GM18858 (cell line): ENCODE measurements around the gene SLC26A1.
"Not testable (repeated sequence)": the region's sequence is repeated elsewhere in the genome, so short reads cannot be mapped to it uniquely, and the experiment has no call there.

Experiments used
- ATAC-seq: cut with Tn5 transposase; IDR thresholded peaks from one replicate; pipeline ENCODE4 v1.9.1; 2021; ENCODE audit not compliant: unreplicated experiment

SLC26A1 gene

GRCh38 chr4:999882-1000425 lies 6.8 kb upstream of the SLC26A1 start:
- no peak for ATAC-seq

GRCh38 chr4:999240-999863 lies 6.1 kb upstream of the SLC26A1 start:
- ATAC-seq, result not testable (repeated sequence)

- ATAC-seq, result no peak
These were observed 5.0 kb upstream of the SLC26A1 start for GRCh38 chr4:998096-998691.

- ATAC-seq, result no peak
These were observed 4.3 kb upstream of the SLC26A1 start for GRCh38 chr4:997375-998071.

- ATAC-seq, result no peak
These were observed 3.8 kb upstream of the SLC26A1 start for GRCh38 chr4:996997-997374.

GRCh38 chr4:996030-996996 lies 3.1 kb upstream of the SLC26A1 start:
- ATAC-seq, result no peak

- ATAC-seq, result no peak
These were observed 2.3 kb upstream of the SLC26A1 start for GRCh38 chr4:995311-996026.

- no peak for ATAC-seq
These were observed 700 bp downstream of the SLC26A1 start for GRCh38 chr4:992297-993110.

GRCh38 chr4:991451-992296 lies 1.5 kb downstream of the SLC26A1 start:
- no peak for ATAC-seq

- no peak for ATAC-seq
These were observed 2.3 kb downstream of the SLC26A1 start for GRCh38 chr4:990746-991367.

GRCh38 chr4:989722-990471 lies 3.3 kb downstream of the SLC26A1 start:
- ATAC-seq, result no peak

- ATAC-seq, result no peak
These were observed 4.2 kb downstream of the SLC26A1 start for GRCh38 chr4:988726-989721.

- ATAC-seq, result no peak
These were observed 5.3 kb downstream of the SLC26A1 start for GRCh38 chr4:987624-988513.

GRCh38 chr4:986879-987623 lies 6.2 kb downstream of the SLC26A1 start, which contains the start of gene IDUA:
TSS of gene IDUA (plus strand) at chr4:987044. CDS start at chr4:987085, 41 bp downstream.
- no peak for ATAC-seq
